Frontal cortex (tissue), 4 donors: Measurements from ENCODE around the gene TMEM135. TPM values are rescaled to one million over a fixed set of nuclear protein-coding genes. Genes with fewer than 3 reads are reported as not detected.

ENCODE experiments used
- DNase-seq, 2 donors: peaks; one replicate each; pipeline ENCODE4 v3.0.0; 2012; ENCODE audit warnings: low spot score in 2 of 2
- FAIRE-seq: peaks from 2 replicates; lab custom pipeline; 2012; peaks lifted over from hg19 to GRCh38; lab: Jason Lieb, UNC
- total RNA-seq: library from RNA; depleted of rRNA; stranded (reverse); fragments of >200 nt; gene quantifications from one replicate; pipeline ENCODE4 v1.2.3, GENCODE V29; 2014
- donor health status: control.
- donor health status: control.
- donor health status: control.

TMEM135 gene
- total RNA-seq, 1 donor from 2014 or later = 37.5 TPM

DNA sequence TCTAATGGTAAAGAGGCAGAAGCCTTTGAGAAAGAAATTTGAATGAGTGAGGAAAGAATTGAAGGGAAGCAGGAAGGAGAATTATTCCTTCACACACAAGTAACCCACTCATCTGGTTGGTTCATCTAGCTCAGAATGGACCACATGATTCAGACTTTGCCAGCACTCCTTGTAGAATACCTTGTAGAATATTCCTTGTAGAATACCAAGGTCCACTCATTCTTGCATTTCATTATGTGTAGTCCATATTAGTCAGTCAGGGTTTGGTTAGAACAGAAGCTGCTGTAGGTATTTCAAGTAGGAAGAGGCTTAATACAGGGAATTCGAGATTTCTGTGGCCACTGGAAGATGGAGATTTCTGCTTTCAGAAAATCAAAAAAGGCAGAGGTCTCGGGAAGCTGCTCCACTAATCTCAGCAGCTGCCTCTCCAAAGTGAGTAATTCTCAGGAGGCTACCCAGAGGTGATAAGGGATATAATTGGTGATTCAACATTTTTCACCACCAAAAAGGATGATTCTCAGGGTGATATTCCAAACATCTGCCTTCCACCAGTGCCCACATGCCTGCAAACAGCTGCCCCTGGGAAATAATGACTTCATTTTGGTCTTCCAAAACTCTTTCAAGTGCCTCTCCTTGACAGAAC is 329.1 kb downstream of the TMEM135 start:
- FAIRE-seq = no peak
- DNase-seq = no peak

DNA sequence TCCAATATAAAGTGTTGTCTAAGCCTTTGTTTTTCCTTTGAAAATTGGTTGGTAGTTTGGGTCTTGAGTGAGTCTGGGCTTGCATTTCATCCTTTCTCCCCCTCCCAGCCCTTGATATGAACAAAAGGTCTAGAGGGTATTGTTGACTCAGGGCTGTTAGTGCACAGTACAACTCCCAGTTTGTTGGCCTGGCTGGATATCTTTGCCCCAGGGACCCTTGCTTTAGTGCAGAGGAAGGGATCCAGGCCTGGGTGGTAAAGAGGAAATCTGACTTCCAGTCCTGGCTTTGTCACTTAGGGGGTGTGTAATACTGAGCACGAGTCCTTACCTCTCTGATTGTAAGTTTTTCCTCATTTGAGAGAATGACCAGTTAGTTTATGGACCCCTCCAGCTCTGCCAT is 330.4 kb downstream of the TMEM135 start:
- FAIRE-seq (no peak), DNase-seq (no peak)

DNA sequence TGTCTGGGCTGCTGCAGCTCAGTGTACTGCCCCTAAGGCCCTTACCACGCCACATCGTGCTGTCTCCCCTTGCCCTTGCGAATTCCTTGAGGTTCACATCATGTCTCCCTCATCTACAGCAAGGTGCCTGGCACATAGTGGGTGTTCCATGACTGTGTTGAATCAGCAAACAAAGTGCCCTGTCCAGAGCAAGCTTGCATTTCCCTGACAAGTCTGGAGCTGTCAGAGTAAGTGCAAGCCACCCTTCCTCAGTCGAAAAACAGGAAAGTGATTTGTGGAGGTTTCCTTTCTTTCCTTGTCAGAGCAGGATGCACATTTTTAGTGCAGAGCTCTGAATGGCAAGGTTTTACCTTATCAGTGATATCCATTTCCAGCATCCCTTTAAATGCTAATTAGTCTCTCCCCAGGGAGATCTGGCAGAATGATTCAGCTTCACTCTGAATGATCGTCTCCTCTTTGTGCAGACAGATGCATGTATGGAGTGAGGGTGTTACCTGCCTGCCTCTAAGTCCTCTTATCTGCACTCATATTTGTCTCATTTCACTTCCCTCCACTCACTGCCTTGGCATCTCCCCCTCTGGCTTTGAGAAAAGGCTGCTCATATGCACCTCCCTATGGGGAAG is 331.2 kb downstream of the TMEM135 start:
- FAIRE-seq = no peak
- no peak for DNase-seq

DNA sequence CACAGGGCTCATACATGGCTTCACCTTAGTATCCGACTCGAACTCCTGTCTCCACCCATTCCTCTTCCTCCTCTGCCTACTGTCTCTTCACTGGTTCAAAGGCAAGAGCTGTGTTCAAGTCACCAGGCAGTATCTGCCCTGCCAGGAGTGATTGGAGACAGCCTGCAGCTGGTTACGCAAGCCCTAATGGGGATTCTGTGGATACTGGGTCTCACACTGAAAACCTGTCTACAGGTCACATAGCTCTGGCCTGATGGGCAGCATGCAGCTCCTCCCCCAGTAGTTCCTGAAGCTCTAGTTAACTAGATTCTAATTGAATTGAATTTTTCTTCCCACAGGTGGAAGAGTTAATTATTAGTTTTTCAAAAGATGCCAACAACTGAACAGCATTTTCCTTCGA is 332.2 kb downstream of the TMEM135 start:
- FAIRE-seq = no peak

DNA sequence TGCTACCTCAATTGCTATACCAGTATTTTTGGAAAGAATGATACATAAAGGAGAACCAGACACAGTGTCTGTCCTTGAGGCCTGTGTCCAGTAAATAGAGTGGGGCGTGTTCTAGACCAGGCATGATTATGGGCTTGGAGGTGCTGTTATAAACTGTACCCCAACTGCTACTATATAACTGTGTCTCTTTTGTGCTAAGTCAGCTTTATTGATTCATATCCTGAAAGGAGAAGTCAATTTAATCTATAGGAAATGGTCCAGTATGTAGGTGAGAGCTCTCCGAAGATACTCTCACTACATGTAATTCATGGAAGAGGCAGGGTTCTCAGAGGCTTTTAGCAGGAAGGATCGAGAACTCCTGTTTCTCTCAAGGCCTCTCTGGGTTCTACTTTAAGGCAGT is 334.3 kb downstream of the TMEM135 start:
- FAIRE-seq (no peak), DNase-seq (no peak)

More for the DNA sequence above, 332.2 kb downstream of the TMEM135 start:
- no peak for DNase-seq

Other genes with a start within 250 kb of the TMEM135 start
- 23.6 TPM for gene PRSS23, start 237.4 kb upstream of the TMEM135 start, total RNA-seq
- gene FZD4, start 82.5 kb upstream of the TMEM135 start, total RNA-seq = 19.6 TPM